Breast epithelium (tissue), 3 donors: ENCODE measurements around the gene TST.

ENCODE experiments used
- POLR2A ChIP-seq: fragments of 450-650 bp; IDR thresholded peaks from one replicate; pipeline ENCODE4 v1.6.1; 2016; ENCODE audit warnings: antibody characterized with exemption, mild to moderate bottlenecking, moderate library complexity
- TF ChIP-seq, protein P1 (sequence below), 3 donors: fragments of 450-650 bp; IDR thresholded peaks; one replicate each; pipeline ENCODE4 v1.5.1; 2016 to 2017; ENCODE audit warnings: antibody characterized with exemption in 3 of 3, mild to moderate bottlenecking in 3 of 3, moderate library complexity in 3 of 3

DNA sequence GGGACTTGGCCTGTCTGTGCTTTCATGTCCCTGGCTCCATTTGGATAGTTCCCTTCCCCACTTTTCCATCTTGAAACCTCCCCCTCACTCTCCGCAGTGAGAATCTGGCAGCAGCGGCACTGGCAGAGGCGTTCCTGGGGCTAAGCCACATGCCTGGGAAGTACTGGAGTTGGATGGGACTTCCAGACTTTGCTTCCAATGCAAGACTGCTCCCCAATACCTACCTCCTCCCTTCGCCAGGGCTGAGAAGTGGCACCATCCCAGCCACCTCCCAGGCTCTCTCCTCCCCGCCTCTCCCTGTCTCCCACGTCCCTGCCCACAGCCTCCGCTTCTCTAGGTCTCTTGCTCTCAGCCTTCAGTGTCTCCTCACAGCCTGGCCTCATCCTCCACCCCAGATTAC is 16.6 kb downstream of the TST start:
- TF ChIP-seq, protein P1, sequence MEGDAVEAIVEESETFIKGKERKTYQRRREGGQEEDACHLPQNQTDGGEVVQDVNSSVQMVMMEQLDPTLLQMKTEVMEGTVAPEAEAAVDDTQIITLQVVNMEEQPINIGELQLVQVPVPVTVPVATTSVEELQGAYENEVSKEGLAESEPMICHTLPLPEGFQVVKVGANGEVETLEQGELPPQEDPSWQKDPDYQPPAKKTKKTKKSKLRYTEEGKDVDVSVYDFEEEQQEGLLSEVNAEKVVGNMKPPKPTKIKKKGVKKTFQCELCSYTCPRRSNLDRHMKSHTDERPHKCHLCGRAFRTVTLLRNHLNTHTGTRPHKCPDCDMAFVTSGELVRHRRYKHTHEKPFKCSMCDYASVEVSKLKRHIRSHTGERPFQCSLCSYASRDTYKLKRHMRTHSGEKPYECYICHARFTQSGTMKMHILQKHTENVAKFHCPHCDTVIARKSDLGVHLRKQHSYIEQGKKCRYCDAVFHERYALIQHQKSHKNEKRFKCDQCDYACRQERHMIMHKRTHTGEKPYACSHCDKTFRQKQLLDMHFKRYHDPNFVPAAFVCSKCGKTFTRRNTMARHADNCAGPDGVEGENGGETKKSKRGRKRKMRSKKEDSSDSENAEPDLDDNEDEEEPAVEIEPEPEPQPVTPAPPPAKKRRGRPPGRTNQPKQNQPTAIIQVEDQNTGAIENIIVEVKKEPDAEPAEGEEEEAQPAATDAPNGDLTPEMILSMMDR (IDR thresholded peaks at IDR 0.05), result no peak
- TF ChIP-seq POLR2A, result no peak
